HG02571 (cell line): ENCODE results near the gene PGAP1.
"Not testable (repeated sequence)": the region's sequence is repeated elsewhere in the genome, so short reads cannot be mapped to it uniquely, and the experiment has no call there.

Experiments
- ATAC-seq: cut with Tn5 transposase; IDR thresholded peaks from one replicate; pipeline ENCODE4 v1.9.1; 2021; ENCODE audit warnings: mild to moderate bottlenecking, moderate library complexity; ENCODE audit not compliant: unreplicated experiment

Gene PGAP1

DNA sequence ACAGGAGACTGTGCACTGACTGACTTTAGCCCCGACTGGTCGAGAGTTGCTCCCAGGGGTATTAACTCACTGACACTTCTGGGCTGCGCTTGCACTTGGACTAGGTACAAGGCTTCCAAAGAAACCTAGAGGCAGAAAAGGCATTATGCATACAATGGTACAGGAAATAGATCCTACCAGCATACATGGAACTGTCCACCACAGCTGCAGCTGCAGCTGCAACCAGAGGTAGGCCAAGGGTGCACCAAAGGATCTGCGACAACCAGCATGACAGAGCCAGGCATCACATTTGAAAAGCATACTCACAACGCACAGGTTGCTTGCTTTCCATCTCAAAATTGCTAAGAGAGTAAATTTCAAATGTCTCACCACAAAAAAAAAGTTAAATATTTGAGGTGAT lies 22.6 kb upstream of the PGAP1 start:
- no peak for ATAC-seq

DNA sequence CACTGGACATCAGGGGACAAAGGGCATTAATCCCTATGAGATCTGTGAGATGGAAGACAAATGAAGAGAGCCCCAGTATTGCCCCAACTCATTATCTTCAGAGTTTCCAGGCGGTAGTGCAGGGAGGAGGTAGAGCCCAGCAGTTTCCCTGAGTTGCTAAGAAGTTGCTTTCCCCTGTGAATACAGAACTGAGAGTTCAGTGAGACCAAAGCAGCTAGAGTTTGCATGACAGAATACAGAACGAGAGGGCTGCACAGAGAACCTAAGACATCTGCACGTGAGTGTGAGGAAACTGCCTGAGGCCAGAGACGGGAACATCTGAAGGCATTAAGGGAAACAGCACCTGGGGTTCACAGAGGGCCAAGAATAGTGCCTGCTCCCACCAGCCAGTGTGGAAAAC lies 18.1 kb upstream of the PGAP1 start:
- ATAC-seq, result peak; percentile 89

DNA sequence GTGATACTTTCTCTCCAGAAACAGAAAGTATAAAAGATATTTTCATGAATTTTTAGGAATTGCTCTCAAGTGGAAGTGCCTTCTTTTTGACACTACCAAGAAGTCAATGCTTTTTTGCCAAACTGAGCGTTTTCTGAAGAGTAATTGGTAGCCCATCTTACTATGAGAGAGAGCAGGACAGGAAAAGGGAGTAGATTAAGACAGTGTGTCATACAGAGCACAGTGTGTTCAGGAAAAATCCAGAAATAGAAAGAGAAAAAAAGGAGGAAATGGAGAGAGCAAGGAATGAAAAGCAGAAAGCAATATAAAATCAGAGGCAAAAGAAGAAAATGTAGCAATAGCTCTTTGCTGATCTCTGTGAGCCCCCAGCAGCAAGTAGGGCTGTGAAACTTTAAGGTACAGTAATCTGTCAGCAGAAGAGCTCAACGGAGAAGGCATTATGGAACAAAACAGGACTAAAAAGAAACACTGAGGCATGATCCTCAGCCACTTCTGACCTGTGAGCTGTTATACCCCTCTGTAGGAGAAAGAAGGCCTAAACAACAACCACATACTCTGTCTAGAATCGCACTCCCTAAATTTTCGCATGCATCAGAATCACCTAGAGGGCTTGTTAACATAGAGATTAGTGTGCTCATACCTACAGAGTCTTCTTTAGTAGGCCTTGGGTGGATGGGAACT lies 15.0 kb upstream of the PGAP1 start:
- no peak for ATAC-seq

DNA sequence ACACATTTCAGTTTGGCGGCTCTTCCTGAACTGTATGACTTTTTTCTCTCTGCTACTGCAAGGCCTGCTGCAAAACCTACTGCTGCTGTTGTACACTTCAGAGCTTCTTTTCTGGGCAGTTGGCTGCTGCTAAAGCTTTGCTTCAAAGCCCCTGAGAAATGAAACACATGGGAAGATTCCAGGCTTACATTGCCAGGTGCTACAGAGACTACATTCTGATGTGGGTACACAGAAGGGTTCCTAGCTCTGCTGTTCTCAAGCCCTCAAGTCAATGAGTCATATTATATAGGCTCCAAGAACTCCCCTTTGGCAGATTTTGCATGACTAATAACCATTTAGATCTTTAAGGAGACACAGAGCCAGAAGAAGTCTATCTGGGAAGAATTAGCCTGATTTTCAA lies 12.9 kb upstream of the PGAP1 start:
- ATAC-seq, result no peak

DNA sequence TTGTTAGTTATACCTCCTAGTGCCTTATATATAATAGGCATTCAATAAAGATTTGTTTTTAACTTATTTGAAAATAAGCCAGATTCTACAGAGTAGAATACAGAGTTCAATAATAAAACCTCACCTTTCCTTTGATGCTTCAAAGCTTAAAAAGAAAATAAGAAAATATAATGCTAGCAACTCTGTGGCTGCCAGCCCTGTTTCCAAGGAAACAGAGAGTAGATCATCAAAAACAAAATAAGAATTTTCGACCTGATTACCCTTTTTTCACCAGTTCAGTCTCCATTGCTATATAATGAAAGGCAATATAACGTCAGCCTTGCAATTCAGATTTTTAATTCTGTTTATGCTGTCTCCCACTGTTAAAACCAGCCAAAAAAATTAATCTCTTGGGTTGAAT lies 8.9 kb upstream of the PGAP1 start:
- ATAC-seq, result no peak

DNA sequence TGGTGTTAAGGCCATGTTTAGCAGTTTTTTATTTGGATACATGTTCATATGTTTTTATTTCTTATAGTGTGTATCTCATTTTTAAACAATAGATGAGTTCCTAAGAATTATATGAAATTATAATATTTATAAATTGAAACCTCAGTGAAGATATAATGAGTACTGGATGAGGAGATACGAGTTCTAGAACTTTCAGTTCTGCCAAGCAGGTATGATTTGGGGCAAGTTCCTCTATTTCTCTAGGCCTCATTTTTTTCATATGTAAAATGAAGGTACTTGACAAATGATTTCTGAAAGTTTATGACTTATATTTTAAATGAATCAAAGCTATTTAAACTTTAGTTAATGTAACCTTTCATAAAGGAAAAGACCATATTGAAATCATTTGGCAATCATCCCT lies 8.2 kb upstream of the PGAP1 start:
- no peak for ATAC-seq

DNA sequence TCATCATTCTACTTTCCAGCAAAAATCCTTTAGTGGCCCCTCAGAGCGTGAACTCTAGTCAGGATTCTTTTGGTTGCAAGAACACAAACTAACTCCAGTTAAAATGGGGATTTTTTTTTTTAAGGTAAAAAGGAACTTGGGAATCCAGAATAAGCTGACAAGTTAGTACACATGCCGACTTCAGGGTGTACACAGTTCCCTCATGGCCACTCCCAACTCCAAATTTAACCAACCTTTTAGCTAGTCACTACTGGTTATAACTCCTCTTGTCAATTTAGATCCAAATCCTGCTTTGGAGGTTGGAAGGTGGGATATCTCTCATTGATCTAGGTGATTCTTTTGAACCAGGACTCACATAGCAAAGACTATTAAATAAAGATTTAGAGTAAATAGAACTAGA lies 5.0 kb upstream of the PGAP1 start:
- ATAC-seq, result no peak

DNA sequence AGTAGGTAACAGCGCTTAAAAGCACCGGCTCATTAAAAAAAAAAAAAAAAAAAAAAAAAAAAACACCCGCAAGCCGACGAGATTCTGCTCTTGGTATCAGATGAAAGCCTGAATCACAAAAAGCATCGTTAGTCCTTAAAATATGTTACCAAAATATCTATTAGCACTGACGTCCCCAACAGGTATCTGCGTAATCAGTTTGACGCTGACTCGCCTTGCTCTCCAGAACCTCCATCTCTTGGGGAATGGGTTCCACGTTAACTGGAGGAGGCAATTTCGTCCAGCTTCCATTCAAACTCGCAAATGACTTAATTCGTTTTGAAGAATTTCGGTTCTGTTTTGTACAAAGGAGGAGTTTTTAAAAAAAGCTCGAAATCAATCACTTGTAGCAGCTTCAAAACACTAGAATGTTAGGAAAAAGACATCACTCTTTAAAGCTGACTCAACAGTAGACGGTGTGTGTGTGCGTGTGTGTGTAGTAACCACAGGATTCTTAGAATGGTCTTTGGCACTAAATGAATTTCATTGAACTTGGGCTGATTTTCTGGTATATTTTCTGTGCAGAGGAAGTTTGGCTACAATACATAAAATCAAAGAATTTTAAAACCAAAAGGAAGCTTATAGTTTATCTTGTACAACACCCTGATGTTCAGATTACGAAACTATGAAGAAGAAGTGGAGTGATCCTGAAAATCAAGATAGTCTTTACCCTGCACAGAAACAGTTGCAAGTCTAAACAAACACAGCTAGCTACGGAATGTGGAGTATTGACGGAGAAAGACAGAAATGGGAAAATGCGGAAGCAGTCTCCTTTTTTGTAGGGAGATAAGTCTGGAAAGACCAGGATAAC lies 1.1 kb upstream of the PGAP1 start:
- ATAC-seq, result no peak

DNA sequence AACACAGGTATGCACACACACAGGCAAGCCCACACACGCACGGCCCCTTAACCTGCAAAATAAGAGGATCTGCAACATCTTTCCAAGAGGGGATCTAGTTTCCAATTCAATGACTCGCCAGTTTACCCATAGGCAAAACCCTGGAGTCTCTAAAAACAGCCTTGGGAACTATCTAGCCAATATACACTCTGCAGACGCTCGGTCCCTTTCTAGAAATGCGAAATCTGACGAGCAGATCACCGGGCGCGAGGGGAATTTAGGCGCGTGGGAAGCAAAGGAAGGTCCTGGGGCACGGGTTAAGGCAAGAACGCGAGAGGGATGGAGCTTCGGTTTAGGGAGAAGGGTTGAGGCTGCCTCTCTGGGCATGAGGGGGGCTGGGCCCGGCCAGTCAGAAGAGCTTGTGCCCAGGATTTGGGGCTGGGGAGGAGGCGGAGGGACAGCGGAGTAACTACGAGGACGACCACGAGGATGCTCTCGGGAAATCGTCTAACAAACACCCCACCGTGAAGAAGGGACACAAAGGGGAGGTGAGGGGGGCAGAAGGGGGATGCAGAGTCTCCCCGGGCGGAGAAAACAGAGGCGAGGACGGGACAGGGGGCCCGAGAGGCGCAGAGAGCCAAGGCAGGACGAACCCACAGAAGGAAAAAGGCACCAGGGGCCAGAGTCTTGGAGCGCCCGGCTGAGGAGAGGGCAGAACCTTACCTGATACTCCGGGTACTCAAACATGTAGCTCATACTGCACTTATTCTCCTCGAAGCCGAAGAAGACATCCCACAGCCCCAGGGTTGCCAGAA lies 542 bp downstream of the PGAP1 start:
- peak; percentile 38 for ATAC-seq

DNA sequence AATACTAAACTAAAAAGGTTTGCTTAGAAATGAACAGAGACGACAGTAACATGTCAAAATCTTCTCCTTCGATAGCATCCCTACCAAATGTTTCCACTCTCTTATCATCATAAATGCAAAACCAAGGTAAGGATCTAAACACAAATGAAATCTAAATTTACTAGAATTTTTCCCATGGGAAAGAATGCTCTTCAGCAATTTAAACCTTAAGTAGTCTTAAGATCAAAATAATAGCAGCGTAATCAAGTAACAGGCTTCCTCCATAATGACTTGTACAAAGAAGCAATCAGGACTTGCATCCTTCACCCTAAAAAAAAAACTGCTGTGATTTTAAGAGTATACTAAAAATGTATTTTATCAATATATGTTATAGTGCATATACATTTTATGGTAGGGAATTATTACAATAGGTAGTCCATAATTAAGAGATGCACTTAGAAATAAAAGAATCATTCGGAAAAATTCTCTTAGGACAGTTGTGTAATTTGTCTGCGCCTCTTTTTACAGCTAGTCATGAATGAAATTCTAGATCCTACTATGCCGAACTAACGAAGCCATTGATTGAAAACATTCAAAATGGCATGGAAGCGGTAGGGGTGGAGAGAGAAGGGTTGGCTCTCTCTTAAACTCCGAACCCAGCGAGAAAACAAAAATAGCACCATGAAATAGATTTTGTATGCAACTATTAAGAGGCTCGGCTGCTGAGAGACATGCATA lies 1.3 kb downstream of the PGAP1 start:
- no peak for ATAC-seq

DNA sequence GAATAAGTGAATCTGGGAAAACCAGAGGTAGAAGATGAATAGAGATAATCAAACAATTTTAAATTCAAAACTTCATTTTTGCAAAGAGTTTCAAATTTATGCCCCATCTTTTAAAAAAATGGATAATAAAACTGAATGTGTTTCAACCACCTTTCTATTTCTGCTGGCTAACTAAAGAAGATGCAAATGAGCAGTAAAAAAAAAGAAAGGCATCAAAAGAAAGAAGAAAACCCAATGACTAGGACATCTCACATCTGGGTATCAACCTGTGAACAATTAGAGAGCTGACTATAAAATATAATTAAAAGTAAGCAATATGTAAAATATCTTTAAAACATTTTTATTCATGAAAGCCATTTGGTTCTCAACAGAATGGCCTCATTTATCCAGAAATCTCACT lies 2.5 kb downstream of the PGAP1 start:
- no peak for ATAC-seq

DNA sequence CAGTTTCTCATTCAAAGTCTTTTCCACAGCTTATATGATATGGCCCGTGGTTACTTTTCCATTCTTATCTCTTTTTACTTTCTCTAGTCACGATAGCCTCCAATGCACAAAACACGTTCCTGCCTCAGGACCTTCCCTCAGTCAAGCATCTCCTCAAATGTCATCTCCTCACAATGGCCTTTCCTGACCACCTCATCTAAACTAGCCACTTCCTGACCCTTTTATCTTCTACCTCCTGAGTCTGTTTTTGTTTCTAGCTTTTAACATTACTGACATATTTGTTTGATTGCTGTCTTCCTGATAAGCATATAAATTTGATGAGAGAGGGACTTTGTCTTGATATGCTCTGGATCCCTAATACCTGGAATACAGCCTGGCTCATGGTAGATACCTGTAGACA lies 7.6 kb downstream of the PGAP1 start:
- ATAC-seq, result no peak

DNA sequence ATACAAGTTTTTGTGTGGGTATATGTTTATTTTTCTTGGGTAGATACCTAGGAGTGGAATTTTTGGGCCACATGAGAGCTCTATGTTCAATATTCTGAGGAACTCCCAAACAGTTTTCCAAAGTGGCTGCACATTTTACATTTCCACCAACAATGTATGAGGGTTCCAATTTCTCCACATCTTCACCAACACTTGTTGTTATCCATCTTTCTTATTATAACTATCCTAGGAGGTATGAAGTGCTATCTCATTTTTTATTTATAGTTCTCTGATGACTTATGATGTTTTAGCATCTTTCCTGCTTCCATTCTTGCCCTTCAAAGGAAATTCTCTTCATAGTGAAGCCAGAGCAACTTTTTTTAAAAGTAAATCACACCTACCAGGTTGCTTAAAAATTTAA lies 8.7 kb downstream of the PGAP1 start:
- no peak for ATAC-seq

DNA sequence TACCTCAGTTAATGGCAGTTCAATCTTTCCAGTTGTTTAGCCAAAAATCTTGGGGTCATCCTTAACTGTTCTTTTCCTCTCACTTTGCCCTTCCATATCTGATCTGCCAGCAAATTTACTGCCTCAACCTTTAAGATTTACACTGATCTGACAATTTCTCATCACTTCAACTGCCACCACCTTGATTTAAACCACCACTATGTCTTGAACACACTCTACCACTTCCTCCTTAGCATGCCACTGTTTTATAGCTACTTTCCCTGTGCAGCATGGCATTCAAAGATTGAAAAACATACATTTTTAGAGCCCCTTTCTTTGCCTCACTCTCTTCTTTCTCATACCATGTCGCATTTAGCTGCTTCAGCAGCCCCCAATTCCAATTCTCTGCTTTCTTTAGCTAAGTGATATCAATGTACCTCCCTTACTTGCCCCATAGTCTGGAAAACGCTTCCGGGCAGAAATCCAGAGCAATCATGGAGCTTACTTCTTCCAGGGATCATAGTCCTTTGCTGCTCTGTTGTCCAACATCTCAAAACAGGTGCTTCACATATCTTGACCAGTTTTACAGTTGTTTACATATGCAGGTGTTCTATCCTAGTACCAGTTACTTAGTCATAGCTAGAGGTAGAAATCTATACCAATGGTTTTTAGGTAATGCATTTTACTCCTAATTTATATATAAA lies 10.9 kb downstream of the PGAP1 start:
- ATAC-seq, result peak; percentile 23

DNA sequence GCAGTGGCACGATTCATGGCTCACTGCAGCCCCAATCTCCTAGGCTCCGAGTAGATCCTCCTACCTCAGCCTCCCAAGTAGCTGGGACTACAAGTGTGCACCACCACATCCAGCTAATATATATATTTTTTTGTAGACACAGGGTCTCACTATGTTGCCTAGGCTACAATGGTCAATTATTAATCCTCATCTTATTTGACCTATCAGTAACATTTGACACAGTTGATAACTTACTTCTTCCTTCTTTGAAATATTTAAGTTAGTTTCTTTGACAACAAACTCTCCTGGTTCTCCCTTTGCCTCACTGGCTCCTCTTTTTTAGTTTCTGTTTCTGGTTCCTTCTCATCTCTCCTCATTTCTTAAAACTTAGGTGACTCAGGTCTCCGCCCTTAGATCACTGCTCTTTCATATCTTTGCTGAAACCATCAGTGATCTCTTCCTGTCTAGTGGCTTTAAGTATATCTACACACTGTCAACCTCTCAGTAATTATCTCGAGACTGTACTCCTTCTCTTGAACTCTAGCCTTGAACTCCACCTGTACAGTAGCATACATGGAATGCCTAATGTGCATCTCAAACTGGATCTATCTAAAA lies 11.5 kb downstream of the PGAP1 start:
- ATAC-seq, result peak; percentile 74

DNA sequence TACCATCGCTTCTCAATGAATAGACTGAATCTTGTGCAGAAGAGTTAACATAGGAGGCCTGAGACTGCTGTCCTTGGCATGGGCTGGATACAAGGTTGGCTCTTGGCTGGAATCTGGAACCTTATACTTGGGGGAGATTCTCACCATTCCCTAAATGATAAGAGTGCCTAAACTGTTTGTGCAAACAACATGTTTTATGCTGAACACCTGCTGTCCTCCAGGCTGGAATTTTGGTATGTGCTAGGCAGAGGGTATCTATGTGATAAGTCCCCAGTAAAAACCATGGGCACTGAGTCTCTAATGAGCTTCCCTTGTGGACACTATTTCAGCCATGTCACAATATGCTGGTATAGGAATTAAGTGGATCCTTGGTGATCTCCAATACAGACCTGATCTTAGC lies 12.8 kb downstream of the PGAP1 start:
- ATAC-seq, result no peak

DNA sequence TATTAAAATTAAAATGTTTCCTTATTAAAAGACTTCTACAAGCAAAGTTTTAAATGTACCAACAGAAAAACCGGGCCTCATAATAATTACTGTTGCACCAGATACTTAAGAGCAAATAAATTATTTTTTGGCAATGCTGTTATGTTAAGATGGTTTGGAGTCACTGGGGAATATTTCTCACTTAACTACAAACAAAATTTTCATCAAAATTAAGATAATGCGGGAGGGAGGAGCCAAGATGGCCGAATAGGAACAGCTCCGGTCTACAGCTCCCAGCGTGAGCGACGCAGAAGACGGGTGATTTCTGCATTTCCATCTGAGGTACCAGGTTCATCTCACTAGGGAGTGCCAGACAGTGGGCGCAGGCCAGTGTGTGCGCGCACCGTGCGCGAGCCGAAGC lies 21.1 kb downstream of the PGAP1 start:
- ATAC-seq, result not testable (repeated sequence)

DNA sequence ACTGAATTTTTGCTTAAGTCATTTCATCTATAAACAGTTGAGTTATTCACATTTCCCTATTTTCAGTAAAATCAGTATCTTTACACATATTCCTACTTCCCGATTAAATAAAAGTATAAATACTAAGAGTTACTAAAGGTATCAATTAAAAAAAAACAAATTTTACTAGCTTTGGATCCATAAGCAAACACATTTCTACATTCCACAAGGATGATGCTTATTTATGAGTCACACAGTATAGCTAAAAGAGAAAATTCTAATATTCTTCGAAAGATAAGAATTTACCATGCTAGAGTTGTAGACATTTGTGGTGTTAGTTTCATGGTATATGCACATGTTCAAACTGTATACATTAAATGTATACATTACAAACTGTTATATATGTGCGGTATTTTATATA lies 23.7 kb downstream of the PGAP1 start:
- ATAC-seq, result no peak

DNA sequence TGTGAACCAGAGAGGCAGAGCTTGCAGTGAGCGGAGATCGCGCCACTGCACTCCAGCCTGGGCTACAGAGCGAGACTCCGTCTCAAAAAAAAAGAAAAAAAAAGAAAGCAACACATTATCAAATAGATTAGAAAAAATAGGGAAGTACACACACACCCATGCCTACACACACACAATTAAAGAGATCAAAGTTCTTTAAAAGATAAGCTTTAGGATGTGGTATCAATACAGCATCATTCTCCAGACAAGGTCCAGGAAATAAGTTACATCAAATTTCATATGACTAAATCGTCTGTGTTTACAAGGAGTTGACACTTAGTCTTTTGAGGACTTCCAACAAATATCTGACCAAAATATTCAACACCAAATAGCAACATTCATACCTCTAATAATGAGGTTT lies 25.7 kb downstream of the PGAP1 start:
- no peak for ATAC-seq

DNA sequence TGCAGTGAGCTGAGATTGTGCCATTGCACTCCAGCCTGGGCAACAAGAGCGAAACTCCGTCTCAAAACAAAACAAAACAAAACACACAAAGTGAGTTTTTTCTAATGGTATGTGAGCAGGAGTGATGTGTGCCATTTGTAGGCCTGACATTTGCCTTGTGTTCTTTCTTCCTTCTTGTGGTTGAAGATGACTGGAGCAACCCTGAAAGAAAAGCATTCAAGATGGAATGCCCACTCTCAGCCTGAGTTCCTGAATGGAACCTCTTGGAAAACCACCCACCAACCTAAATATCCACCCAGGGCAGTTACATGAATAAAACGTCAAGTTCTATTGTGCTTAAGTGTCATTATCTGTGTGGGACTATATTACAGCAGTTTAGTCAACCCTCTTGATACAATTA lies 26.5 kb downstream of the PGAP1 start:
- ATAC-seq, result no peak
